ENCODE results near the gene TSC22D4.
"Not testable (repeated sequence)": the region's sequence is repeated elsewhere in the genome, so short reads cannot be mapped to it uniquely, and the experiment has no call there.

TSC22D4 gene

DNA sequence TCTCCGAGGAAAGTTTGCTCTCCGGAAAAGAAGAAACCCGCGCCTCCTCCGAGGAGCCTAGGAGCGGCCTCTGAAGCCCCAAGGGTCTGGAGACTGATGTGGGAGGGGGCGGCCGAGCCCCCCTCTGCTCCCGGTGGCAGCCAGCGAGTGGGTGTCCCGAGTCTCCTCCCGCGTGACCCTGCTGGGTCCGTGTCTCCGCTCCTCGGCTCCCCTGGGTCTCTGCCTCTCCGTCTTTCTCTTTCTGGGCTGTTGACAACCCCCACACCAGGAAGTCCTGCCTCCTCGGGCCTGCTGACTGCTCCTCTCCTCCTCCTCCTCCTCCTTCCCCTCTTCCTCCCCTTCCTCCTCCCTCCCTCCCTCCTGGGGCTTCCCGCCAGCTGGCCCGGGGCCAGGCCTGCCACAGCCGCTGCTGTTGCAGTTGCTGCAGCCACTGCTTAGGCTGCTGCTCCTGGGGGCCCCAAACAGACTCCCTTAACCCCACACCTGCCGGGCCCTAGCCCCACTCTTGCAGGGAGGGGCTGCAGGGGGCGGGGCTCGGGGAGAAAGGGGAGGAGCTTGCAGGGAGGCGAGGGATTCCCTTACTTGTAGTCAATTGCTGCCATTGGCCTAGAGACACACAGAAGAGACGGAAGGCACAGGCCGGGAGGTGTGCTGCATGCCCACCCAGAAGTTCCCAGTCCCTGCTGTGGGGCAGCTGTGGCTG lies at the start of gene TSC22D4:
TSC22D4 (minus strand) TSS at position 257 of the 703 bp plus-strand sequence. CDS start 1,176 bp downstream, outside the sequence.
- peak; percentile 81 for DNase-seq (ENCODE audit: low read depth)

DNA sequence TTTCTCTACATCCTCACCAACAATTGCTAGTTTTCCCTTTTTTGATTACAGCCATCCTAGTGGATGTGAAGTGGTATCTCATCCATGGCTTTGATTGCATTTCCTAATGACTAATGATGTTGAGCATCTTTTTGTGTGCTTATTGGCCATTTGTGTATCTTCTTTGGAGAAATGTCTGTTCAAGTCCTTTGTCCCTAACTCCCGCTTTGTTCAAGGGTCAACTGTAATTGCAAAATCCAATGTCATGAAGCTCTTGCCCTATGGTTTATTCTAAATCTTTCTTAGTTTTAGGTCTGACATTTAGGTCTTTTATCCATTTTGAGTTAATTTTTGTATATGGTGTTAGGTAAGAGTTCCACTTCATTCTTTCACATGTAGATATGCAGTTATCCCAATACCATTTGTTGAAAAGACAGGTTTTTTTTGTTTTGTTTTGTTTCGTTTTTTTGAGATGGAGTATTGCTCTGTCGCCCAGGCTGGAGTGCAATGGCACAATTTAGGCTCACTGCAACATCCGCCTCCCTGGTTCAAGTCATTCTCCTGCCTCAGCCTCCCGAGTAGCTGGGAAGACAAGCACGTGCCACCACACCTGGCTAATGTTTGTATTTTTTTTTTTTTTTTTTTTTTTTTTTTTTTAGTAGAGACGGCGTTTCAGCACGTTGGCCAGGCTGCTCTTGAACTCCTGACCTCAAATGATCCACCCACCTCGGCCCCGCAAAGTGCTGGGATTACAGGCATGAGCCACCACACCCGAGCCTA lies 49.3 kb upstream of the TSC22D4 start:
- DNase-seq (ENCODE audit: low read depth), result not testable (repeated sequence)

DNA sequence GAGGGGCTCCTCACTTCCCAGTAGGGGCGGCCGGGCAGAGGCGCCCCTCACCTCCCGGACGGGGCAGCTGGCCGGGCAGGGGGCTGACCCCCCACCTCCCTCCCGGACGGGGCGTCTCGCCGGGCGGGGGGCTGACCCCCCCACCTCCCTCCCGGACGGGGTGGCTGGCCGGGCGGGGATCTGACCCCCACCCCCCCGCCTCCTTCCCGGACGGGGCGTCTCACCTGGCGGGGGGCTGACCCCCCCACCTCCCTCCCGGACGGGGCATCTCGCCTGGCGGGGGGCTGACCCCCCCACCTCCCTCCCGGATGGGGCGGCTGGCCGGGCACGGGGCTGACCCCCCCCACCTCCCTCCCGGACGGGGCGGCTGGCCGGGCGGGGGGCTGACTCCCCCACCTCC lies 44.2 kb upstream of the TSC22D4 start:
- not testable (repeated sequence) for DNase-seq (ENCODE audit: low read depth)

DNA sequence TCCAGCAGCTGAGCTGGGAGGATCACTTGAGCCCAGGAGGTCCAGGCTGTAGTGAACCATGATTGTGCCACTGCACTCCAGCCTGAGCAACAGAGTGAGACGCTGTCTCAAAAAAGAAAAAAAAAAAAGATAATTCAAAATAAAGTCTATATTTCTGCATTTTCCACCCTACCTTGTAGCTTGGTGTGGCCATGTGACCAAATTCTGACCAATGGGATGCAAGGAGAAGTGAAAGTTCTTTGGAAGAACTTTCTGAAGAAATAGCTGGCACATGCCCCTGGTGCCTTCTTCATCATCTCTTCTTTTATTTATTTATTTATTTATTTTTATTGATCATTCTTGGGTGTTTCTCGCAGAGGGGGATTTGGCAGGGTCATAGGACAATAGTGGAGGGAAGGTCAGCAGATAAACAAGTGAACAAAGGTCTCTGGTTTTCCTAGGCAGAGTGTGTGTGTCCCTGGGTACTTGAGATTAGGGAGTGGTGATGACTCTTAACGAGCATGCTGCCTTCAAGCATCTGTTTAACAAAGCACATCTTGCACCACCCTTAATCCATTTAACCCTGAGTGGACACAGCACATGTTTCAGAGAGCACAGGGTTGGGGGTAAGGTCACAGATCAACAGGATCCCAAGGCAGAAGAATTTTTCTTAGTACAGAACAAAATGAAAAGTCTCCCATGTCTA lies 43.0 kb upstream of the TSC22D4 start:
- DNase-seq (ENCODE audit: low read depth), result not testable (repeated sequence)

- DNase-seq (ENCODE audit: low read depth), result no peak
These were observed 42.1 kb upstream of the TSC22D4 start for GRCh38 chr7:100521076-100521475.

- DNase-seq (ENCODE audit: low read depth), result no peak
These were observed 41.1 kb upstream of the TSC22D4 start for GRCh38 chr7:100520138-100520537.

DNA sequence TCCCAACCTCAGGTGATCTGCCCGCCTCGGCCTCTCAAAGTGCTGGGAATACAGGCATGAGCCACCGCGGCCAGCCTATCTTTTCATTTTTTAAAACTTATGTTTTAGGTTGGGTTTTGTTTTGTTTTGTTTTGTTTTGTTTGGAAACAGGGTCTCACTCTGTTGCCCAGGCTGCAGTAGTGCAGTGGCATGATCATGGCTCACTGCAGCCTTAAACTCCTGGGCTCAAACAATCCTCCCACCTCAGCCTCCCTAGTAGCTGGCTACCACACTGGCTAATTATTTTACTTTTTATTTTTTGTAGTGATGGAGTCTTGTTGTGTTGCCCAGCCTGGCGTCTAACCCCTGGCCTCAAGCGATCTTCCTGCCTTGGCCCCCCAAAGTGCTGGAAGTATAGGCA lies 40.6 kb upstream of the TSC22D4 start:
- DNase-seq (ENCODE audit: low read depth), result no peak

GRCh38 chr7:100517305-100517704 lies 38.3 kb upstream of the TSC22D4 start:
- DNase-seq (ENCODE audit: low read depth), result no peak

GRCh38 chr7:100516135-100516812 lies 37.3 kb upstream of the TSC22D4 start:
- peak; percentile 25 for DNase-seq (ENCODE audit: low read depth)

GRCh38 chr7:100515072-100515532 lies 36.1 kb upstream of the TSC22D4 start:
- no peak for DNase-seq (ENCODE audit: low read depth)

DNA sequence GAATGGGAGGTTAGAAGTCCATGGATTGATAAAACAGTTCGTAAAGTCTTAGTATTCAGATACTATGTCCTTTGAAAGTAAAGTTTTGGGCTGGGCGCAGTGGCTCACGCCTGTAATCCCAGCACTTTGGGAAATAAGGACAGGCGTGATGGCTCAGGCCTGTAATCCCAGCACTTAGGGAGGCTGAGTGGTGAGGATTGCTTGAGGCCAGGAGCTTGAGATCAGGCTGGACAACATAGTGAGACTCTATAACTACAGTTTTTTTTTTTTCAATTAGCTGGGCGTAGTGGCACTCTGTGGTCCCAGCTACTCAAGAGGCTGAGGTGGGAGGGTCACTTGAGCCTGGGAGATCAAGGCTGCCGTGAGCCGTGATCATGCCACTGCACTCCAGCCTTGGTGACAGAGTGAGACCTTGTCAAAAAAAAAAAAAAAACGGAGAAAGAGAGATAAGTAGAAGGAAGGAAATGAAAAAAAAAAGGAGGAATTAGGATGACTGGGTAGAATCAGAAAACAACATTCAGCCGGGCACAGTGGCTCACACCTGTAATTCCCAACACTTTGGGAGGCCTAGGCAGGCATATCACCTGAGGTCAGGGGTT lies 34.3 kb upstream of the TSC22D4 start:
- DNase-seq (ENCODE audit: low read depth), result no peak

DNA sequence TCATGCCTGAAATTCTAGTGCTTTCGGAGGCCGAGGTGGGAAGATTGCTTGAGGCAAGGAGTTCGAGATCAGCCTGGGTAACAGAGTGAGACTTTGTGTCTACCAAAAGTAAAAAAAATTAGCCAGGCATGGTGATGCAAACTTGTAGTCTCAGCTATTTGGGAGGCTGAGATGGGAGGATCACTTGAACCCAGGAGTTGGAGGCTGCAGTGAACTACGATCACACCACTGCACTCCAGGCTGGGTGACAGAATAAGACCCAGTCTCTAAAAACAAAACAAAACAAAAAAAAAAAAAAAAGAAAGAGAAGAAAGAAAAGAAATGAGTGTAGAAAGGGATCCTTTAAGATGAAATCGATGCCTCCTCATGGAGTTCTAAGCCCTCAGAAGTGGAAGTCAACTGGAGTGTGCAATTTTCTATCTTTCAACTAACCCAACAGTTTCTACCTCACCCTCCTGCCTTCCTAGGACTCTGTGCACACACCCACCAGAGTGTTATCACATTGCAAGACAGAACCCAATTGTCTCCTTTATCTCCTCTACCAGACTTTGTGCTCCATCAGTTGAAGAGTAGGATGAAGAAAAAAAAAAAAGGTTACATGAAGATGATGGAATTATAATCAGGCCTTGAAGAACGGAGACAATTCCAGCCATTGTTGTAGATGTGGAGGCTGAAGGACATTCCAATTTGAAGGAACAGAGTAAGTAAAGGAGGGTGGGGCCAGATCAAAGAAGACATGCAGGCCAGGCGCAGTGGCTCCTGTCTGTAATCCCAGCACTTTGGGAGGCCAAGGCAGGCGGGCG lies 31.6 kb upstream of the TSC22D4 start:
- DNase-seq (ENCODE audit: low read depth), result no peak

DNA sequence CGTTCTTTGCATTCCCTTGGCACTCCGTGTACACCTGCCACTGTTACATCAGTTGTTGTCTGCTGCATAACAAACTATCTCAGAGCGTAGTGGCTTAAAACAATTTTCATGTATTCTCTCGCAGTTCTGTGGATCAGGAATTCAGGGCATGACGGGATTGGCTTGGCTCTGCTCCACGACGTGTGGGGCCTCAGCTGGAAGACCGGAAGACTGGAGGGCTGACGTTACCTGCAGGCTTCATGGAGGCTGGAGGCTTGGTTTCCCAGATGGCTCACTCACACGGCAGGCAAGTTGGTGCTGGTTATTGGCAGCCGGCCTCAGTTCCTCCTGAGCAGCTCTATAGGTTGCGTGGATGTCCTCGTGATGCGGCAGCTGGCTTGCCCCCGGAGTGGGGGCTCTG lies 30.2 kb upstream of the TSC22D4 start:
- no peak for DNase-seq (ENCODE audit: low read depth)

DNA sequence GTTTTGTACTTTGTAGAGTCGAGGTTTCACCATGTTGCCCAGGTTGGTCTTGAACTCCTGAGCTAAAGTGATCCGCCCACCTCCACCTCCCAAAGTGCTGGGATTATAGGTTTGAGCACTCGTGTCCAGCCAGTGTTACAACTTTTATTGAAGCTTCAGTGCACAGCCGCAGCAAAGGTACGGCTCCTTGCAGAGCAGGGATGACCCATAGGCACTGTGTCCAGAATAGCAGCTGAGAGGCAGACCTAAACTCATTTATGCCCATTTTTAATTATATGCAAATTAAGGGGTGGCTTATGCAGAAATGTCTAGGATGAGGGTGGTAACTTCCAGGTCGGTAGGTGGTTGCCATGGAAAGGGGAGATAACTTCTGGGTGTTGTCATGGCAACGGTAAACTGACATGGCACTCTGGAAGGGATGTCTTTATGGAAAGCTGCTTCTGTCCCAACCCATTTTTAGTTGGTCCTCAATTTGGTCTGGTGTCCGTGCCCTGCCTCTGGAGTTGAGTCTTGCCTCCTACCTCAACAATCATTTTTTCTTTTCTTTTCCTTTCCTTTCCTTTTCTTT lies 27.4 kb upstream of the TSC22D4 start:
- DNase-seq (ENCODE audit: low read depth), result no peak

DNA sequence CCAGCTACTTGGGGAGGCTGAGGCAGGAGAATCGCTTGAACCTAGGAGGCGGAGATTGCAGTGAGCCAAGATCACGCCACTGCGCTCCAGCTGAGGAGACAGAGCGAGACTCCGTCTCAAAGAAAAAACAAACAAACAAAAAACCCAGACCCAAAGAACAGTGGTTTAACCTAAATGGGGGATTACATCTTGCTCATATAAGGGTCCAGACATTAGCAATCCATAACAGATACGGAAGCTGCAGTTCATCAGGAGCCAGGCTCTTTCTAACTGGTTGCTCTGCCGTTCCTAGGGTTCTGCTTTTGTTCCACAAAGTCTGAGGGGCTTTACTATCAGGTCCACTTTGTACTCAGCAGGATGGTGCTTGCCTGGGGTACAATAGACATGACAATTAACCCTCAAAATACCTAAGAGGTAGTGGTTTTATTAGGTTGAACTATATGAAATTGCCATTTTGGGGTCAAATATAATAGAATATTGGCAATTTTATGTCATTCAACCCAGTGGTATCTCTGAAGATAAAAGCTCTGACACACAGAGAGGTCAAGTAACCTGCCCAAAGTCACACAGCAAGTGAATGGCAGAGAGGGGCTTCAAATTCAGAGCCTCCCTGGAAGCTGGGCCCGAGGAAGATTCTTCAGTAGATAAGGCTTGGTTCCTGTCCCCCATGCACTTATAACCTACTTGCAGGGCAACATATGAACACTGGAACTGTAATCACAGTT lies 26.0 kb upstream of the TSC22D4 start:
- no peak for DNase-seq (ENCODE audit: low read depth)

DNA sequence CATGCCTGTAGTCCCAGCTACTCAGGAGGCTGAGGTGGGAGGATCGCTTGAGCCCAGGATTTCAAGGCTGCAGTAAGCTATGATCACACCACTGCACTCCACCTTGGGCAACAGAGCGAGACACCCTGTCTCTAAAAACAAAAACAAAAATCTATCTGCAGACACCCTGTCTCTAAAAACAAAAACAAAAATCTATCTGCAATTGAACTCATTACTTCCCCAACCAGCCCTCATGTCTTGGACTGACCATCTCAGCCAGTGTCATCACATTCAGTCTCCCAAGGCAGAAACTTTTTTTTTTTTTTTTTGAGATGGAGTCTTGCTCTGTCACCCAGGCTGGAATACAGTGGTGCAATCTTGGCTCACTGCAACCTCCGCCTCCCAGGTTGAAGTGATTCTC lies 25.0 kb upstream of the TSC22D4 start:
- not testable (repeated sequence) for DNase-seq (ENCODE audit: low read depth)

GRCh38 chr7:100500743-100501142 lies 21.7 kb upstream of the TSC22D4 start:
- DNase-seq (ENCODE audit: low read depth), result not testable (repeated sequence)

GRCh38 chr7:100496509-100496908 lies 17.5 kb upstream of the TSC22D4 start:
- DNase-seq (ENCODE audit: low read depth), result no peak

DNA sequence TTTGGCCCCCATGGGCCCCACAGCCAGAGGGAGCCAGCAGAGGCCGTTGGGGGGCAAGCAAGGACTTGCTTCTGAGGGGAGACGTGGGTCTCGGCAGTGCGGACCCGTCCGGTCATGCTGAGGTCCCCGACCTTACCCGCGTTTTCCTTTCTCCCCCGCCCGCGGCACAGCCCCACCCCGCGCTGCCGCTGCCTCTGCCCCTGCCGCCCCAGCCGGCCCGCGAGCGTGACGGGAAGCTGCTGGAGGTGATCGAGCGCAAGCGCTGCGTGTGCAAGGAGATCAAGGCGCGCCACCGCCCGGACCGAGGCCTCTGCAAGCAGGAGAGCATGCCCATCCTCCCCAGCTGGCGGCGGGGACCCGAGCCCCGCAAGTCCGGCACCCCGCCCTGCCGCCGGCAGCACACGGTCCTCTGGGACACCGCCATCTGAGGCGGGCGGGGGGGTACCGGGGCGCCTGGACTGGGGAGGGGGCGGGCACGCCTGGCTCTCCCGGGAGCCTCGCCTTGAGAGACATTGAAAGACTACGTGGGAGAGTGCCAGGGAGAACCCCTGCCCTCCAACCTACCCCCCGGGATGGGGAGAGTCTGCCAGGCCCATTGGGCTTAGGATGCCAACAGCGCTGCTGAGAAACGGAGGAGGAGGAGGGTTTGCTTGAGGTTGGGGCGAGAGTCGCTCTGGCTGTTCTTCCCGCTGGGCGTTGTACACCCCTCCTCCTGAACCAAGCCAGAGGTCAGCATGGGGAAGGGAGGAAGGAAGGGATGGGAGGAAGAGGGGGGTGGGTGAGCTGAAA lies 14.7 kb upstream of the TSC22D4 start:
- no peak for DNase-seq (ENCODE audit: low read depth)
